Natural killer cell (primary cell): Measurements from ENCODE around the gene AIRE. TPM values are rescaled to one million over a fixed set of nuclear protein-coding genes. Genes with fewer than 3 reads are reported as not detected.

Experiments
- ATAC-seq, 3 donors: fragments of 150-1000 bp in 2 of 3; fragments of 200-7000 bp in 1 of 3; cut with Tn5 transposase; 1 replicate in 1 of 3; 2 replicates in 2 of 3; pipeline ENCODE4 v1.10.0; 2021; ENCODE audit warnings: mild to moderate bottlenecking in 2 of 3, moderate library complexity in 2 of 3
- DNase-seq, 2 donors: peaks; one replicate each; pipeline versions ENCODE4 v3.0.0 to v3.0.0-alpha.2; 2013 to 2021; ENCODE audit warnings: mixed read lengths in 1 of 2
- H3K27ac ChIP-seq: one replicate; pipeline ENCODE4 v1.5.1; 2013; ENCODE audit warnings: mild to moderate bottlenecking, low read length
- H3K27me3 ChIP-seq: one replicate; pipeline ENCODE4 v1.6.1; 2013; ENCODE audit warnings: low read length; ENCODE audit not compliant: control insufficient read depth, insufficient read depth
- H3K36me3 ChIP-seq: one replicate; pipeline ENCODE4 v1.6.1; 2013; ENCODE audit warnings: low read length; ENCODE audit not compliant: control insufficient read depth, insufficient read depth
- H3K4me1 ChIP-seq: one replicate; pipeline ENCODE4 v1.6.1; 2013; ENCODE audit warnings: low read length; ENCODE audit not compliant: control insufficient read depth, insufficient read depth
- H3K4me3 ChIP-seq: one replicate; pipeline ENCODE4 v1.5.1; 2013; ENCODE audit warnings: low read length
- H3K9me3 ChIP-seq: one replicate; pipeline ENCODE4 v1.6.1; 2013; ENCODE audit warnings: low read length; ENCODE audit not compliant: control insufficient read depth, insufficient read depth
- H3K27ac Mint-ChIP-seq, 2 donors: one replicate each; pipeline ENCODE4 v1.8.0; 2022; ENCODE audit warnings: mild to moderate bottlenecking in 2 of 2, mixed read lengths in 2 of 2, moderate library complexity in 1 of 2
- H3K27me3 Mint-ChIP-seq, 2 donors: one replicate each; pipeline ENCODE4 v1.8.0; 2022; ENCODE audit warnings: low read depth in 2 of 2, mixed read lengths in 2 of 2
- H3K36me3 Mint-ChIP-seq: one replicate; pipeline ENCODE4 v1.8.0; 2022; ENCODE audit warnings: mixed read lengths
- H3K4me1 Mint-ChIP-seq, 2 donors: one replicate each; pipeline ENCODE4 v1.8.0; 2022; ENCODE audit warnings: mixed read lengths in 2 of 2
- H3K4me3 Mint-ChIP-seq: one replicate; pipeline ENCODE4 v1.8.0; 2022; ENCODE audit warnings: mild to moderate bottlenecking, moderate library complexity, mixed read lengths
- H3K9me3 Mint-ChIP-seq, 2 donors: one replicate each; pipeline ENCODE4 v1.8.0; 2022; ENCODE audit warnings: mixed read lengths in 2 of 2
- CTCF ChIP-seq: fragments of 200-600 bp; IDR thresholded peaks from one replicate; pipeline ENCODE4 v1.8.0; 2022; ENCODE audit warnings: antibody characterized with exemption
- WGBS: methylation state at CpG from one replicate; pipeline ENCODE4 v1.1.7; 2013; ENCODE audit warnings: missing lambda C conversion rate; ENCODE audit not compliant: insufficient coverage; 5-methylcytosine and 5-hydroxymethylcytosine counted together
- intact Hi-C: fragments of 100-400 bp; cut with micrococcal nuclease; formaldehyde crosslinking; loops from one replicate; pipeline ENCODE4 v1.14.2; 2022
- total RNA-seq, 4 donors: library from RNA; stranded (reverse); fragments of 120-200 nt in 1 of 4; gene quantifications; one replicate each; pipeline versions ENCODE4 v1.2.3 to v1.2.4, GENCODE V29; 2013 to 2022

Gene AIRE
- total RNA-seq, 3 donors from 2014 or later (not counting 1 experiment from before 2014, with no cell fraction given): not detected

DNA sequence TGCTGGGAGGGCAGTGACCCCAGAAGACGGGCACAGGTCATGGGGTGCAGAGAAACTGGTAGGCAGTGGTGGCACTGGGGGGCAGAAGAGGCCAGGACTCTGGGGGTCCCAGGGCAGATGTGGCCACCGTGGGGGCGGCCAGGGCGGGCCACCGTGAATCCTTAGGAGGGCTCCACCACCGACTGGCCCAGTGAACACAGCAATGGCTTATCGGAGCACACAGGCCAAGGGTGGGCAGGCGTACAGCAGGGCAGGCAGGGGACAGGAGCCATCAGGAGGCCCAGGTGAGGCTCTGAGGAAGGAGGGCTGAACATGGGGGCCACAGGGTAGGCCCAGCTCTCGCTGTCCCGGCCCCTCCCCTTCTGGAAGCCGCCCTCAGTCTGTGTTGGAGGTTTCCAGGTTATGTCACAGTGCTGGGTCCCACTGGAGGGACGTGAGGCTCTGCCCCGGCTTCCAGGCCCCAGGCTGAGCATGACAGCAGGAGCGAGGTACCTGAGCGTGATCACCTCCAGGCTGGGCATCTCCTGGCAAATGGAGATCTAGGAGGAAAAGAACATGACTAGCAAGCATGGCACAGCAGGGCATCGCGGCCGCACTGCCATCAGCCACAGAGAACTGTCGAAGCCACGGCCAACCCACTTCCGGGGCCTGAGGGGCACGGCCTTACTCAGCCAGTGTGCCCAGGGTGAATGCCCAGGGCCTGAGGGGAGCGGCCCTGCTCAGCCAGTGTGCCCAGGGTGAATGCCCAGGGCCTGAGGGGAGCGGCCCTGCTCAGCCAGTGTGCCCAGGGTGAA, 49.8 kb downstream of the AIRE start:
- WGBS: 86% methylated on average over 22 of the region's 24 CpGs
- H3K4me1 ChIP-seq: peaks cover 30% of the 10 kb centered on the region
- no peak overlapping the region for H3K4me3 ChIP-seq
- no peaks in the 10 kb centered on the region for H3K27me3 Mint-ChIP-seq
- intact Hi-C loops: no loop called here
- no peak overlapping the region for H3K4me3 Mint-ChIP-seq
- no peak for DNase-seq
- H3K4me1 Mint-ChIP-seq: peaks cover 22 to 23% of the 10 kb centered on the region in 2 donors
- H3K9me3 Mint-ChIP-seq: no peaks in the 10 kb centered on the region
- no peak for ATAC-seq
- no peak overlapping the region for H3K27ac ChIP-seq
- no peak for TF ChIP-seq CTCF
- no peaks in the 10 kb centered on the region for H3K27me3 ChIP-seq
- H3K9me3 ChIP-seq: no peaks in the 10 kb centered on the region
- H3K27ac Mint-ChIP-seq: no peak overlapping the region
- H3K36me3 Mint-ChIP-seq: no peaks in the 10 kb centered on the region
- peaks cover 15% of the 10 kb centered on the region for H3K36me3 ChIP-seq

- DNase-seq (no peak), ATAC-seq (no peak)
- no peak overlapping the region for H3K27ac ChIP-seq
- Mint-ChIP-seq H3K36me3 (no peaks in the 10 kb centered on the region), H3K9me3 (no peaks in the 10 kb centered on the region), H3K27ac (peak overlapping the region; percentile 86 to 97), H3K27me3 (no peaks in the 10 kb centered on the region), H3K4me1 (peaks cover 25% of the 10 kb centered on the region in 2 donors), H3K4me3 (peak overlapping the region; percentile 76)
- TF ChIP-seq CTCF: no peak
- H3K4me3 ChIP-seq: no peak overlapping the region
- H3K4me1 ChIP-seq: peaks cover 31% of the 10 kb centered on the region
- no peaks in the 10 kb centered on the region for H3K27me3 ChIP-seq
- no peaks in the 10 kb centered on the region for H3K9me3 ChIP-seq
- peaks cover 10% of the 10 kb centered on the region for H3K36me3 ChIP-seq
- WGBS: 95% methylated on average over 1 of the region's 3 CpGs
- intact Hi-C loops: no loop called here
Measured at GRCh38 chr21:44337449-44337848, 51.8 kb downstream of the AIRE start.

GRCh38 chr21:44337941-44338895, 52.5 kb downstream of the AIRE start:
- Mint-ChIP-seq H3K9me3 (no peaks in the 10 kb centered on the region), H3K27ac (peak overlapping the region; percentile 86 to 97), H3K36me3 (no peaks in the 10 kb centered on the region), H3K4me1 (peaks cover 25% of the 10 kb centered on the region in 2 donors), H3K4me3 (peak overlapping the region; percentile 76), H3K27me3 (no peaks in the 10 kb centered on the region)
- H3K27ac ChIP-seq: peak overlapping the region; percentile 56
- intact Hi-C loops: no loop called here
- peak; percentile 39 to 65 for DNase-seq
- 28% methylated on average over 31 of the region's 47 CpGs for WGBS
- no peaks in the 10 kb centered on the region for H3K9me3 ChIP-seq
- no peaks in the 10 kb centered on the region for H3K27me3 ChIP-seq
- ATAC-seq: no peak
- TF ChIP-seq CTCF: no peak
- no peak overlapping the region for H3K4me3 ChIP-seq
- H3K4me1 ChIP-seq: peaks cover 31% of the 10 kb centered on the region
- H3K36me3 ChIP-seq: peaks cover 7% of the 10 kb centered on the region
